ENCODE results near the gene TMEM156.

TMEM156 gene

GRCh38 chr4:38979511-38980230 lies 52.5 kb downstream of the TMEM156 start:
- no peak overlapping the region for H3K4me2 ChIP-seq (ENCODE audit: insufficient read depth, low read length)
- DNase-seq (no peak), ATAC-seq (ENCODE audit: insufficient read depth, low read depth) (no peak)
- H3K79me2 ChIP-seq (ENCODE audit: insufficient read depth, low read length), result no peaks in the 10 kb centered on the region
- no peaks in the 10 kb centered on the region for H3K36me3 ChIP-seq (ENCODE audit: insufficient read depth, low read length)
- no peak overlapping the region for H2AFZ ChIP-seq (ENCODE audit: low read depth, low read length)
- TF ChIP-seq, protein P1, sequence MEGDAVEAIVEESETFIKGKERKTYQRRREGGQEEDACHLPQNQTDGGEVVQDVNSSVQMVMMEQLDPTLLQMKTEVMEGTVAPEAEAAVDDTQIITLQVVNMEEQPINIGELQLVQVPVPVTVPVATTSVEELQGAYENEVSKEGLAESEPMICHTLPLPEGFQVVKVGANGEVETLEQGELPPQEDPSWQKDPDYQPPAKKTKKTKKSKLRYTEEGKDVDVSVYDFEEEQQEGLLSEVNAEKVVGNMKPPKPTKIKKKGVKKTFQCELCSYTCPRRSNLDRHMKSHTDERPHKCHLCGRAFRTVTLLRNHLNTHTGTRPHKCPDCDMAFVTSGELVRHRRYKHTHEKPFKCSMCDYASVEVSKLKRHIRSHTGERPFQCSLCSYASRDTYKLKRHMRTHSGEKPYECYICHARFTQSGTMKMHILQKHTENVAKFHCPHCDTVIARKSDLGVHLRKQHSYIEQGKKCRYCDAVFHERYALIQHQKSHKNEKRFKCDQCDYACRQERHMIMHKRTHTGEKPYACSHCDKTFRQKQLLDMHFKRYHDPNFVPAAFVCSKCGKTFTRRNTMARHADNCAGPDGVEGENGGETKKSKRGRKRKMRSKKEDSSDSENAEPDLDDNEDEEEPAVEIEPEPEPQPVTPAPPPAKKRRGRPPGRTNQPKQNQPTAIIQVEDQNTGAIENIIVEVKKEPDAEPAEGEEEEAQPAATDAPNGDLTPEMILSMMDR (IDR thresholded peaks at IDR 0.05; ENCODE audit: borderline replicate concordance, extremely low read depth, low read length, poor library complexity, severe bottlenecking), result no peak
- TF ChIP-seq EZH2 (IDR thresholded peaks at IDR 0.05; ENCODE audit: borderline replicate concordance, low read depth, low read length, severe bottlenecking), result no peak
- H3K27me3 ChIP-seq (ENCODE audit: insufficient read depth, low read length, poor library complexity), result no peaks in the 10 kb centered on the region
- H3K27ac ChIP-seq (ENCODE audit: low read length), result no peak overlapping the region
- no peaks in the 10 kb centered on the region for H4K20me1 ChIP-seq (ENCODE audit: insufficient read depth, low read length)
- no peak overlapping the region for H3K9ac ChIP-seq (ENCODE audit: low read depth, low read length)
- H3K4me1 ChIP-seq (ENCODE audit: insufficient read depth, low read length), result no peaks in the 10 kb centered on the region
- no peaks in the 10 kb centered on the region for H3K9me3 ChIP-seq (ENCODE audit: insufficient read depth, low read length, severe bottlenecking)
- no peak overlapping the region for H3K4me3 ChIP-seq (ENCODE audit: low read depth in 1 of 2, low read length in 2 of 2)

DNA sequence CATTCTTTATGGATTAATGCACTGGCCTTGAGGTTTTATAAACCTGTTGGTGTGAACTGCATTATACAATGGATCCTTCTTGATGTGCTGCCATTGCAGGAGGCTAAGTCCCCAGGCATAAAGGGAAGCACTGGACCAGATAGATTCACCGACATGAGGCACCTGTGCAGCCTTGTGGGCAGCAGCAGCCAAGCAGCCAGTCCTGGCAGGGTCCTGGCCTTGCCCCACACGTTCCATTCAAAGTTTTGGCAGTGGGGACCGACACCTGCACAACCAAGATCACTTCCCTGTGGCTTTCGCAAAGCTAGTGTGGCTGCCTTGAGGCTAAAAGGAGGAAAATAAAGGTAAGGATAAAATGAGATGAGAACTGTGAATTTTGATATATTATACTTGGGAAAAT lies 53.1 kb downstream of the TMEM156 start:
- Histone ChIP-seq H3K4me2 (ENCODE audit: insufficient read depth, low read length) (no peak overlapping the region), H4K20me1 (ENCODE audit: insufficient read depth, low read length) (no peaks in the 10 kb centered on the region), H3K9ac (ENCODE audit: low read depth, low read length) (no peak overlapping the region), H3K27me3 (ENCODE audit: insufficient read depth, low read length, poor library complexity) (no peaks in the 10 kb centered on the region), H2AFZ (ENCODE audit: low read depth, low read length) (no peak overlapping the region), H3K79me2 (ENCODE audit: insufficient read depth, low read length) (no peaks in the 10 kb centered on the region), H3K4me3 (ENCODE audit: low read depth in 1 of 2, low read length in 2 of 2) (no peak overlapping the region), H3K4me1 (ENCODE audit: insufficient read depth, low read length) (no peaks in the 10 kb centered on the region), H3K27ac (ENCODE audit: low read length) (no peak overlapping the region), H3K9me3 (ENCODE audit: insufficient read depth, low read length, severe bottlenecking) (no peaks in the 10 kb centered on the region), H3K36me3 (ENCODE audit: insufficient read depth, low read length) (no peaks in the 10 kb centered on the region)
- no peak for TF ChIP-seq EZH2 (IDR thresholded peaks at IDR 0.05; ENCODE audit: borderline replicate concordance, low read depth, low read length, severe bottlenecking)
- TF ChIP-seq, protein P1 (IDR thresholded peaks at IDR 0.05; ENCODE audit: borderline replicate concordance, extremely low read depth, low read length, poor library complexity, severe bottlenecking), result no peak
- ATAC-seq (ENCODE audit: insufficient read depth, low read depth) (no peak), DNase-seq (no peak)

DNA sequence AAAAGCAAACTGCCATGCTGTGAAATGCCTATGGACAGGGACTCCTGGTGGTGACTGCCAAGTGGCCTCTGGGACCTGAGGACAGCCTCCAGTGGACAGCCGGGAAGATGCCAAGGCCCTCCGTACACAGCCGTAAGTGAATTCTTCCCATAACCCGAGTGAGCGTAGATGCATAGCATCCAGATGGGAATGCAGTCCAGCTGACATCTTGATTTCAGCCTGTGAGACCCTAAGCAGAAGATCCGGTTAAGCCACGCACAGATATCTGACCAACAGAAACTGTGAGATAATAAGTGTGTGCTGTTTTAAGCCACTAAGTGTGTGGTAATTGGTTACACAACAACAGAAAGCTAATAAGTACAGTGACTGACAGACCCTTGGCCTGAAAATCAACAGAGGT lies 55.9 kb downstream of the TMEM156 start:
- TF ChIP-seq EZH2 (IDR thresholded peaks at IDR 0.05; ENCODE audit: borderline replicate concordance, low read depth, low read length, severe bottlenecking), result no peak
- TF ChIP-seq, protein P1 (IDR thresholded peaks at IDR 0.05; ENCODE audit: borderline replicate concordance, extremely low read depth, low read length, poor library complexity, severe bottlenecking), result no peak
- Histone ChIP-seq H3K79me2 (ENCODE audit: insufficient read depth, low read length) (no peaks in the 10 kb centered on the region), H4K20me1 (ENCODE audit: insufficient read depth, low read length) (no peaks in the 10 kb centered on the region), H3K4me2 (ENCODE audit: insufficient read depth, low read length) (no peak overlapping the region), H2AFZ (ENCODE audit: low read depth, low read length) (no peak overlapping the region), H3K4me1 (ENCODE audit: insufficient read depth, low read length) (no peaks in the 10 kb centered on the region), H3K36me3 (ENCODE audit: insufficient read depth, low read length) (no peaks in the 10 kb centered on the region), H3K4me3 (ENCODE audit: low read depth in 1 of 2, low read length in 2 of 2) (no peak overlapping the region), H3K27me3 (ENCODE audit: insufficient read depth, low read length, poor library complexity) (no peaks in the 10 kb centered on the region), H3K9ac (ENCODE audit: low read depth, low read length) (no peak overlapping the region), H3K27ac (ENCODE audit: low read length) (no peak overlapping the region), H3K9me3 (ENCODE audit: insufficient read depth, low read length, severe bottlenecking) (no peaks in the 10 kb centered on the region)
- DNase-seq, result no peak
- ATAC-seq (ENCODE audit: insufficient read depth, low read depth), result no peak
